Effector memory CD8-positive, alpha-beta T cell (primary cell): ENCODE measurements around the gene ACP3.
"Not testable (repeated sequence)": the region's sequence is repeated elsewhere in the genome, so short reads cannot be mapped to it uniquely, and the experiment has no call there.

Source experiments
- ATAC-seq: fragments of 150-1000 bp; cut with Tn5 transposase; replicated peaks from 2 replicates; pipeline ENCODE4 v1.10.0; 2021; ENCODE audit warnings: mild to moderate bottlenecking, moderate library complexity
- DNase-seq, 3 experiments: peaks; one replicate each; pipeline ENCODE4 v3.0.0; 2021
- H3K27ac Mint-ChIP-seq, 2 donors: one replicate each; pipeline ENCODE4 v1.8.0; 2022; ENCODE audit warnings: mild to moderate bottlenecking in 2 of 2, mixed read lengths in 2 of 2, moderate library complexity in 2 of 2
- H3K27me3 Mint-ChIP-seq, 2 donors: one replicate each; pipeline ENCODE4 v1.8.0; 2022; ENCODE audit warnings: mixed read lengths in 2 of 2
- H3K36me3 Mint-ChIP-seq: one replicate; pipeline ENCODE4 v1.8.0; 2022; ENCODE audit warnings: mild to moderate bottlenecking, moderate library complexity, mixed read lengths; ENCODE audit not compliant: insufficient read depth
- H3K4me1 Mint-ChIP-seq, 2 donors: one replicate each; pipeline ENCODE4 v1.8.0; 2022; ENCODE audit warnings: low read depth in 2 of 2, mixed read lengths in 2 of 2
- H3K4me3 Mint-ChIP-seq, 2 donors: one replicate each; pipeline ENCODE4 v1.8.0; 2022; ENCODE audit warnings: mild to moderate bottlenecking in 2 of 2, mixed read lengths in 2 of 2, moderate library complexity in 2 of 2
- H3K9me3 Mint-ChIP-seq, 2 donors: one replicate each; pipeline ENCODE4 v1.8.0; 2022; ENCODE audit warnings: mixed read lengths in 2 of 2

The ACP3 gene

GRCh38 chr3:132354916-132355702 lies 37.9 kb downstream of the ACP3 start:
- Mint-ChIP-seq H3K4me3 (no peak overlapping the region), H3K27me3 (peaks cover 10 to 24% of the 10 kb centered on the region in 2 donors), H3K4me1 (peaks cover 0 to 5% of the 10 kb centered on the region in 2 donors), H3K27ac (no peak overlapping the region), H3K36me3 (no peaks in the 10 kb centered on the region), H3K9me3 (no peaks in the 10 kb centered on the region)
- ATAC-seq (no peak), DNase-seq (no peak)

GRCh38 chr3:132356568-132356967 lies 39.4 kb downstream of the ACP3 start:
- H3K27me3 Mint-ChIP-seq, result peaks cover 17 to 32% of the 10 kb centered on the region in 2 donors
- DNase-seq (no peak), ATAC-seq (no peak)
- H3K9me3 Mint-ChIP-seq, result no peaks in the 10 kb centered on the region
- H3K27ac Mint-ChIP-seq, result no peak overlapping the region
- H3K4me3 Mint-ChIP-seq, result no peak overlapping the region
- peaks cover 0 to 5% of the 10 kb centered on the region in 2 donors for H3K4me1 Mint-ChIP-seq
- no peaks in the 10 kb centered on the region for H3K36me3 Mint-ChIP-seq

- H3K4me1 Mint-ChIP-seq, result no peaks in the 10 kb centered on the region
- DNase-seq (no peak), ATAC-seq (no peak)
- H3K27ac Mint-ChIP-seq, result no peak overlapping the region
- no peak overlapping the region for H3K4me3 Mint-ChIP-seq
- H3K27me3 Mint-ChIP-seq, result peaks cover 18 to 32% of the 10 kb centered on the region in 2 donors
- H3K9me3 Mint-ChIP-seq, result no peaks in the 10 kb centered on the region
- no peaks in the 10 kb centered on the region for H3K36me3 Mint-ChIP-seq
These were observed 43.5 kb downstream of the ACP3 start for GRCh38 chr3:132360717-132361116.

GRCh38 chr3:132362329-132362728 lies 45.1 kb downstream of the ACP3 start:
- H3K9me3 Mint-ChIP-seq, result no peaks in the 10 kb centered on the region
- no peak overlapping the region for H3K4me3 Mint-ChIP-seq
- H3K36me3 Mint-ChIP-seq, result no peaks in the 10 kb centered on the region
- no peak overlapping the region for H3K27ac Mint-ChIP-seq
- H3K4me1 Mint-ChIP-seq, result no peaks in the 10 kb centered on the region
- DNase-seq (no peak), ATAC-seq (no peak)
- peaks cover 18 to 22% of the 10 kb centered on the region in 2 donors for H3K27me3 Mint-ChIP-seq

- DNase-seq, result no peak
- no peak overlapping the region for H3K4me3 Mint-ChIP-seq
- H3K36me3 Mint-ChIP-seq, result no peaks in the 10 kb centered on the region
- ATAC-seq, result no peak
- no peaks in the 10 kb centered on the region for H3K4me1 Mint-ChIP-seq
- H3K27me3 Mint-ChIP-seq, result peaks cover 9 to 10% of the 10 kb centered on the region in 2 donors
- no peak overlapping the region for H3K27ac Mint-ChIP-seq
- no peaks in the 10 kb centered on the region for H3K9me3 Mint-ChIP-seq
These were observed 51.3 kb downstream of the ACP3 start for GRCh38 chr3:132368515-132368914.

- Mint-ChIP-seq H3K4me1 (no peaks in the 10 kb centered on the region), H3K36me3 (no peaks in the 10 kb centered on the region), H3K27ac (no peak overlapping the region), H3K4me3 (no peak overlapping the region), H3K9me3 (no peaks in the 10 kb centered on the region), H3K27me3 (peaks cover 9 to 10% of the 10 kb centered on the region in 2 donors)
- ATAC-seq, result no peak
- no peak for DNase-seq
These were observed 51.8 kb downstream of the ACP3 start for GRCh38 chr3:132368962-132369361.

- H3K36me3 Mint-ChIP-seq, DNase-seq, H3K4me1 Mint-ChIP-seq, H3K9me3 Mint-ChIP-seq, H3K27ac Mint-ChIP-seq, ATAC-seq: not testable (repeated sequence)
- Mint-ChIP-seq H3K27me3 (peaks cover 36 to 52% of the 10 kb centered on the region in 2 donors), H3K4me3 (peak overlapping the region in 1 of 2 donors; percentile 37)
These were observed 59.7 kb downstream of the ACP3 start for GRCh38 chr3:132376945-132377354.

- no peaks in the 10 kb centered on the region for H3K4me1 Mint-ChIP-seq
- H3K9me3 Mint-ChIP-seq, result no peaks in the 10 kb centered on the region
- H3K36me3 Mint-ChIP-seq, result peaks cover 8% of the 10 kb centered on the region
- ATAC-seq (no peak), DNase-seq (no peak)
- peaks cover 36 to 63% of the 10 kb centered on the region in 2 donors for H3K27me3 Mint-ChIP-seq
- H3K27ac Mint-ChIP-seq, result no peak overlapping the region
- no peak overlapping the region for H3K4me3 Mint-ChIP-seq
These were observed 61.0 kb downstream of the ACP3 start for GRCh38 chr3:132378048-132378762.

GRCh38 chr3:132378846-132379245 lies 61.6 kb downstream of the ACP3 start:
- DNase-seq (no peak), ATAC-seq (no peak)
- H3K4me3 Mint-ChIP-seq, result no peak overlapping the region
- no peaks in the 10 kb centered on the region for H3K4me1 Mint-ChIP-seq
- H3K36me3 Mint-ChIP-seq, result peaks cover 8% of the 10 kb centered on the region
- H3K9me3 Mint-ChIP-seq, result no peaks in the 10 kb centered on the region
- no peak overlapping the region for H3K27ac Mint-ChIP-seq
- H3K27me3 Mint-ChIP-seq, result peaks cover 38 to 70% of the 10 kb centered on the region in 2 donors

GRCh38 chr3:132380920-132381319 lies 63.7 kb downstream of the ACP3 start:
- H3K4me3 Mint-ChIP-seq, result no peak overlapping the region
- DNase-seq (no peak), ATAC-seq (no peak)
- no peaks in the 10 kb centered on the region for H3K4me1 Mint-ChIP-seq
- peaks cover 0 to 2% of the 10 kb centered on the region in 2 donors for H3K9me3 Mint-ChIP-seq
- peaks cover 8% of the 10 kb centered on the region for H3K36me3 Mint-ChIP-seq
- H3K27ac Mint-ChIP-seq, result no peak overlapping the region
- peaks cover 45 to 74% of the 10 kb centered on the region in 2 donors for H3K27me3 Mint-ChIP-seq

- no peak for ATAC-seq
- Mint-ChIP-seq H3K36me3 (peaks cover 8% of the 10 kb centered on the region), H3K4me1 (peaks cover 0 to 2% of the 10 kb centered on the region in 2 donors), H3K9me3 (peaks cover 0 to 2% of the 10 kb centered on the region in 2 donors), H3K27me3 (peaks cover 45 to 74% of the 10 kb centered on the region in 2 donors), H3K4me3 (no peak overlapping the region), H3K27ac (no peak overlapping the region)
- DNase-seq, result no peak
These were observed 64.2 kb downstream of the ACP3 start for GRCh38 chr3:132381348-132381944.

- peaks cover 3% of the 10 kb centered on the region for H3K36me3 Mint-ChIP-seq
- ATAC-seq, result no peak
These were observed 65.1 kb downstream of the ACP3 start for GRCh38 chr3:132382267-132382666.

GRCh38 chr3:132382688-132383194 lies 65.5 kb downstream of the ACP3 start:
- Mint-ChIP-seq H3K27ac (no peak overlapping the region), H3K27me3 (peaks cover 40 to 74% of the 10 kb centered on the region in 2 donors), H3K4me3 (no peak overlapping the region), H3K4me1 (peaks cover 0 to 4% of the 10 kb centered on the region in 2 donors), H3K36me3 (peaks cover 3% of the 10 kb centered on the region), H3K9me3 (peaks cover 0 to 2% of the 10 kb centered on the region in 2 donors)
- DNase-seq, result no peak
- no peak for ATAC-seq

More at GRCh38 chr3:132382267-132382666, 65.1 kb downstream of the ACP3 start:
- H3K4me1 Mint-ChIP-seq, result peaks cover 0 to 4% of the 10 kb centered on the region in 2 donors
- no peak overlapping the region for H3K27ac Mint-ChIP-seq
- peaks cover 44 to 74% of the 10 kb centered on the region in 2 donors for H3K27me3 Mint-ChIP-seq
- H3K9me3 Mint-ChIP-seq, result peaks cover 0 to 2% of the 10 kb centered on the region in 2 donors
- DNase-seq, result no peak
- no peak overlapping the region for H3K4me3 Mint-ChIP-seq
